ENCODE results near the gene LARP6.

Gene LARP6

DNA sequence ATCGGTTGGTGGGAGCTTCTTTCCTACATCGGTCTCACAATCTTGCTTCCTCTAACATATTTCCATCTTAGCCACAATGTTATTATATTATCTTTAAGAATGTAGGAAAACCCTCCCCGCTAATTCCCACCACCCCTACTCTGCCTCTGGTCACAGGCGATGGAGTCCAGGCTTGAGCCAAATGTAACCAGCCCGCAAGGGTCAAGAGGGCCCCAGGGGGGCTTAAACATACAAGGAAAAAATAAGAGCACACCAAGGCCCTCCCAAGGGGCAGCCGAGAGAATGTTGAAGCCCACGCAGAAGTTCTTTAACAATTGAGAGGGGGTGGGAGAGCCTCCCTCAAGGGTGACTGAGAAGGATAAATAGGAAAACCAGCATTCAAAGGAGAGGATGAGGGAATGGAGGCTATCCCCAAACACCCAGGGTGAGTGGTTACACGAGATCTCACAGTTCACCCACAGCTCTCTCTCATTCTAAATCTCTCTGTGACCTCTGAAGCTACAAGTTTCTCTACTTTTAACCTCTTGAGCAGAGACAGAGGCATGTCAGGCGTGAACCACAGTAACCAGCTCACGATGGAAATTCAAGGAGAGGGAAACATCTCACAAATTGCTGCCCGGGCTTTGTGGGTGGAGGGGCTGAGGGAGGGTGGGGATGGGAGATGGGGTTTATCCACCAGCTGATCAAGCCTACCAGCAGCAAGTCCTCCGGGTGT is 59.2 kb downstream of the LARP6 start:
- no peak for DNase-seq (ENCODE audit: low spot score)

GRCh38 chr15:70793694-70794093 is 60.3 kb downstream of the LARP6 start:
- no peak for DNase-seq (ENCODE audit: low spot score)

DNA sequence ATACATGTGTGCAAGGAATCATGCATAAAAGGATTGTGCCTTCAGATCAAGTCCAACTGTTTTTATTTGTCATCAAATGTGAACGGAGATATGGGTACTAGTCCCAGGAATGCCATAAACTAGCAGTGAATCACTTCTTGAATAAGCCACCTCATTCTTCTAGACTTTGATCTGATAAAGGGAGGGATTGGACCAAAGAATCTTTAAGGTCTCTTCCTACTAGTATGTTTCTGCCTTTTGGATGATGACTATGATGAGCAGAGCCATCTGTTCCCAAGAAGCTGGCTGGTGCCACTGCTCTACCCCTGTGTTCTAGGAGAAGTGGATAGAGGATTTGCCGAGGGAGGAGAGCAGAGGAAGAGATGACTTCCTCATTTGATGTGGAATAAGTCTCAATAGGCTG is 61.8 kb downstream of the LARP6 start:
- DNase-seq (ENCODE audit: low spot score): no peak

GRCh38 chr15:70791259-70791658 is 62.7 kb downstream of the LARP6 start:
- no peak for DNase-seq (ENCODE audit: low spot score)

DNA sequence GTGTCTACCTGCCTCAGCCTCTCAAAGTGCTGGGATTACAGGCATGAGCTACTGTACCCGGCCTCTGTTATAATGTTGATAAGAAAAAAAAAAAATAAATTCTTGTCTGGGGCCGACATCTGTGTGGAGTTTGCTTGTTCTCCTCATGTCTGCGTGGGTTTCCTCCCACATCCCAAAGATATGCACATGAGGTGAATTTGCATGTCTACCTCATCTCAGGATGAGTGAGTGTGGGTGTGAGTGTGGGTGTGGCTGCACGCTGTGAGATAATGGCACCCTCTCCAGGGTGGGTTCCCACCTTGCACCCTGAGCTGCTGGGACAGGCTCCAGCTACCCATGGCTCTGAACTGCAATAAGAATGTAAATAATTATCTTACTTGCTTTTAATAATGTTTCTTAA is 64.7 kb downstream of the LARP6 start:
- no peak for DNase-seq (ENCODE audit: low spot score)

GRCh38 chr15:70788114-70789049 is 65.6 kb downstream of the LARP6 start:
- DNase-seq (ENCODE audit: low spot score): no peak

- no peak for DNase-seq (ENCODE audit: low spot score)
These were observed 67.0 kb downstream of the LARP6 start for GRCh38 chr15:70786996-70787395.

DNA sequence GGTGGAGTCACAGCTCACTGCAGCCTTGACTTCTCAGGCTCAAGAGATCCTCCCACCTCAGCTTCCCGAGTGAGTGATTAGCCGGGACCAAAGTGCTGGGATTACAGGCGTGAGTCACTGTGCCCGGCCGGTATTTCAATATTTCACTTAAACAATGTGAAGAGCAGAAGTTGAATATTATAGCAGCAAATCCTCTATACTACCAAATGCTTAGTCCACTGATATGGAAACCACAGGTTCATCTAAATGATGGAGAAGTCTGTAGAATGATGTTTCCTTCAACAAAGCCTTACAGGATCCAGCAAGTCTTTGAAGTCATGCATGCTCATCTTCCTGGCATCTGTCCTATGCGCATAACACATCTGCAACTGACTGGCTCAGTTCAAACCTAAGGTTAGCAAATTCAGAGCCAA is 70.3 kb downstream of the LARP6 start:
- no peak for DNase-seq (ENCODE audit: low spot score)

DNA sequence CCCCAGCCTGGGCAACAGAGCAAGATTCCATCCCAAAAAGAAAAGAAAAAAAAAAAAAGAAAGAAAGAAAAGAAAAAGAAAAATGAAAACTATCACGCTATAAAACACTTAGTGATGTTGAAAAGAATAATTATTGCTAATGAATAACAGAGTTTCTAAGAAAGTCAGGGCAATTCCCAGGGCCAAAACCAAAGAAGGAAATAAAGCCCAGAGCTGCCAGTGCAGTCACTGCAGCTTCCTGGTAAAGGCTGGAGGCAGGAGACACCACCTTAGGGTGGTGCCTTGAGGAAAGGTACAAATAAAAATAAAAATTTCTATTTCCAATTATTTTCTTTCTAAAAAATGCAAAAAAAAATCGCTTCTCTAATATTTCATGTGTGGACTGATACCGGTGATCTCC is 70.9 kb downstream of the LARP6 start:
- no peak for DNase-seq (ENCODE audit: low spot score)

GRCh38 chr15:70781236-70781635 is 72.7 kb downstream of the LARP6 start:
- no peak for DNase-seq (ENCODE audit: low spot score)
